Activated CD4-positive, alpha-beta T cell treated with anti-CD3 and anti-CD28 coated beads for 36 hours (primary cell): Measurements from ENCODE around the gene ANTKMT. TPM values are rescaled to one million over a fixed set of nuclear protein-coding genes. Genes with fewer than 3 reads are reported as not detected.

Source experiments
- ATAC-seq: fragments of 200-7000 bp; cut with Tn5 transposase; one replicate; pipeline ENCODE4 v1.10.0; 2021; ENCODE audit warnings: mild to moderate bottlenecking, moderate library complexity
- CTCF ChIA-PET: fragments of 350-600 bp; sonication (Branson Sonifier 250); formaldehyde crosslinking; loops from one replicate; lab custom pipeline; 2021; ENCODE audit warnings: antibody characterized with exemption; lab: Charles Lee
- POLR2A ChIA-PET: fragments of 350-600 bp; sonication (Branson Sonifier 250); formaldehyde crosslinking; loops from one replicate; lab custom pipeline; 2021; ENCODE audit warnings: antibody characterized with exemption, inconsistent platforms; lab: Charles Lee
- DNase-seq: peaks from one replicate; pipeline ENCODE4 v3.0.0-alpha.2; 2020
- H3K27ac Mint-ChIP-seq: one replicate; pipeline ENCODE4 v1.8.0; 2021; ENCODE audit warnings: mixed read lengths
- H3K27me3 Mint-ChIP-seq: one replicate; pipeline ENCODE4 v1.8.0; 2021; ENCODE audit warnings: mixed read lengths
- H3K36me3 Mint-ChIP-seq: one replicate; pipeline ENCODE4 v1.8.0; 2021; ENCODE audit warnings: low read depth, mixed read lengths
- H3K4me1 Mint-ChIP-seq: one replicate; pipeline ENCODE4 v1.8.0; 2021; ENCODE audit warnings: mixed read lengths
- H3K4me3 Mint-ChIP-seq: one replicate; pipeline ENCODE4 v1.8.0; 2021; ENCODE audit warnings: mild to moderate bottlenecking, moderate library complexity, mixed read lengths
- H3K9me3 Mint-ChIP-seq: one replicate; pipeline ENCODE4 v1.8.0; 2021; ENCODE audit warnings: low read depth, mixed read lengths
- intact Hi-C, 2 experiments: fragments of 100-400 bp; cut with DNase I in 1 of 2; cut with micrococcal nuclease in 1 of 2; formaldehyde crosslinking; loops; one replicate each; pipeline versions ENCODE4 v1.14.2 to v1.15.1; 2022 to 2024; cut with DNase I, micrococcal nuclease
- microRNA-seq: library from miRNA; unstranded; fragments of <30 nt; microRNA quantifications from one replicate; pipeline ENCODE4 v1.2.0, GENCODE V29; 2021; ENCODE audit warnings: borderline replicate concordance
- total RNA-seq, 2 experiments: library from RNA; stranded (reverse); gene quantifications; one replicate each; pipeline ENCODE4 v1.2.3, GENCODE V29; 2021

The ANTKMT gene
- total RNA-seq, 2 experiments from 2014 or later, result 13.3 to 27.0 TPM

GRCh38 chr16:769184-769784, 48.3 kb downstream of the ANTKMT start:
- Mint-ChIP-seq H3K4me1 (no peaks in the 10 kb centered on the region), H3K36me3 (no peaks in the 10 kb centered on the region), H3K27ac (no peak overlapping the region), H3K4me3 (no peak overlapping the region), H3K9me3 (no peaks in the 10 kb centered on the region), H3K27me3 (no peaks in the 10 kb centered on the region)
- intact Hi-C loops, result no loop called here
- CTCF ChIA-PET, result no interaction called here
- DNase-seq, result no peak
- no peak for ATAC-seq
- POLR2A ChIA-PET, result no interaction called here

- Mint-ChIP-seq H3K36me3 (no peaks in the 10 kb centered on the region), H3K27ac (no peak overlapping the region), H3K4me1 (no peaks in the 10 kb centered on the region), H3K9me3 (no peaks in the 10 kb centered on the region), H3K27me3 (no peaks in the 10 kb centered on the region), H3K4me3 (no peak overlapping the region)
- ATAC-seq (no peak), DNase-seq (no peak)
- ChIA-PET CTCF (no interaction called here), POLR2A (no interaction called here)
- intact Hi-C loops, result no loop called here
Measured at GRCh38 chr16:769934-770333, 49.0 kb downstream of the ANTKMT start.

DNA sequence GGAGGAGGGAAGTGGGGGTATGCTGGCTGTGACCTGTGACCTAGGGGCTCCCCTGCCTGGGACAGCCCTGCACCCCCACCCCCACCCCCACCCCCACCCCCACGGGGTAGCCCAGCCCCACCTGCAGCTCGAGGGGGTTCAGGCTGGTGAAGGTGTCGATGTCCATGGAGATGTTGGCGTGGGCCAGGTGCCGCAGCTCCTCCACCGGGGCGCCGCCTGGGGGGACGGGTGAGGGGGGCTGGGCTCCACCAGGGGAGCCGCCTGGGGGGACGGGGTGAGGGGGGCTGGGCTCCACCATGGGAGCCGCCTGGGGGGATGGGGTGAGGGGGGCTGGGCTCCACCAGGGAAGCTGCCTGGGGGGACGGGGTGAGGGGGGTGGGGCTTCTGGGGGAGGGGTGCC, 49.5 kb downstream of the ANTKMT start:
- Mint-ChIP-seq H3K4me3 (no peak overlapping the region), H3K9me3 (no peaks in the 10 kb centered on the region), H3K36me3 (no peaks in the 10 kb centered on the region), H3K4me1 (no peaks in the 10 kb centered on the region), H3K27ac (no peak overlapping the region), H3K27me3 (no peaks in the 10 kb centered on the region)
- CTCF ChIA-PET, result no interaction called here
- intact Hi-C loops, result no loop called here
- no peak for DNase-seq
- ATAC-seq, result no peak
- POLR2A ChIA-PET, result no interaction called here

Small RNA genes within 50 kb of the gene (microRNA-seq; reads per million reads assigned to microRNA genes)
- gene MIR662, result not detected

Other genes with a start within 250 kb of the ANTKMT start
- 10 to 100 TPM; 64.7 to 69.7 TPM for gene CAPN15, start 193.4 kb upstream of the ANTKMT start, total RNA-seq
- gene PRR35, start 160.8 kb upstream of the ANTKMT start, total RNA-seq, result not detected
- gene NHLRC4, start 154.1 kb upstream of the ANTKMT start, total RNA-seq, result under 1 TPM; 0.19 to 0.87 TPM
- 10 to 100 TPM; 24.2 to 24.7 TPM for gene PIGQ, start 151.2 kb upstream of the ANTKMT start, total RNA-seq
- gene RAB40C, start 131.1 kb upstream of the ANTKMT start, total RNA-seq, result 1 to 10 TPM; 8.9 to 9.6 TPM
- gene WFIKKN1, start 90.2 kb upstream of the ANTKMT start, total RNA-seq, result 1 to 10 TPM in 1 of 2 experiments, under 1 TPM in 1; 0.74 to 1.1 TPM
- 100 to 1,000 TPM; 116 to 127 TPM for gene METTL26, start 84.8 kb upstream of the ANTKMT start, total RNA-seq
- gene MCRIP2, start 79.3 kb upstream of the ANTKMT start, total RNA-seq, result 10 to 100 TPM; 28.5 to 44.0 TPM
- gene WDR90, start 71.8 kb upstream of the ANTKMT start, total RNA-seq, result 10 to 100 TPM; 43.6 to 55.9 TPM
- gene RHOT2, start 53.0 kb upstream of the ANTKMT start, total RNA-seq, result 100 to 1,000 TPM; 123 to 130 TPM
- gene RHBDL1, start 45.5 kb upstream of the ANTKMT start, total RNA-seq, result under 1 TPM; 0.40 to 0.59 TPM
- 10 to 100 TPM; 61.1 to 67.0 TPM for gene STUB1, start 40.7 kb upstream of the ANTKMT start, total RNA-seq
- 10 to 100 TPM; 26.1 to 31.4 TPM for gene JMJD8, start 36.8 kb upstream of the ANTKMT start, total RNA-seq
- gene WDR24, start 30.7 kb upstream of the ANTKMT start, total RNA-seq, result 10 to 100 TPM; 18.4 to 23.1 TPM
- gene FBXL16, start 15.3 kb upstream of the ANTKMT start, total RNA-seq, result 1 to 10 TPM; 6.1 to 6.8 TPM
- 10 to 100 TPM; 11.1 to 13.3 TPM for gene METRN, start 6.0 kb upstream of the ANTKMT start, total RNA-seq
- gene CCDC78, start 5.3 kb downstream of the ANTKMT start, total RNA-seq, result 1 to 10 TPM; 1.8 to 2.4 TPM
- 10 to 100 TPM; 10.0 to 11.7 TPM for gene HAGHL, start 6.0 kb downstream of the ANTKMT start, total RNA-seq
- 10 to 100 TPM; 28.3 to 31.9 TPM for gene CIAO3, start 19.9 kb downstream of the ANTKMT start, total RNA-seq
- not detected for gene MSLN, start 39.6 kb downstream of the ANTKMT start, total RNA-seq
- gene RPUSD1, start 67.2 kb downstream of the ANTKMT start, total RNA-seq, result 10 to 100 TPM; 16.3 to 17.5 TPM
- 100 to 1,000 TPM in 1 of 2 experiments, 10 to 100 TPM in 1; 82.2 to 105 TPM for gene CHTF18, start 67.5 kb downstream of the ANTKMT start, total RNA-seq
- gene GNG13, start 79.6 kb downstream of the ANTKMT start, total RNA-seq, result not detected
- 10 to 100 TPM in 1 of 2 experiments, 1 to 10 TPM in 1; 9.5 to 12.2 TPM for gene LMF1, start 249.8 kb downstream of the ANTKMT start, total RNA-seq